K562 (cell line): Measurements from ENCODE around the gene LRRC25. TPM values are rescaled to one million over a fixed set of nuclear protein-coding genes. Genes with fewer than 3 reads are reported as not detected.
"Not testable (repeated sequence)": the region's sequence is repeated elsewhere in the genome, so short reads cannot be mapped to it uniquely, and the experiment has no call there.

ENCODE experiments used
- BRD4 ChIP-seq: fragments of 200-600 bp; sonication (generic); IDR thresholded peaks from 2 replicates; pipeline ENCODE4 v1.6.1; 2017; ENCODE audit warnings: inconsistent platforms
- CXXC5 ChIP-seq: fragments of 250-450 bp; sonication (Bioruptor Pico); IDR thresholded peaks from 2 replicates; pipeline ENCODE4 v1.8.0; 2022; ENCODE audit warnings: inconsistent platforms, mild to moderate bottlenecking, moderate library complexity
- HINFP ChIP-seq: fragments of 450-650 bp; conservative IDR thresholded peaks from 2 replicates; pipeline ENCODE4 v1.6.1; 2016; ENCODE audit warnings: missing genetic modification characterization, low read depth, mild to moderate bottlenecking, control low read depth, missing compliant biosample characterization
- HIVEP1 ChIP-seq: fragments of 250-450 bp; sonication (Bioruptor Pico); IDR thresholded peaks from 2 replicates; pipeline ENCODE4 v1.4.0; 2020; ENCODE audit warnings: mild to moderate bottlenecking
- MAZ ChIP-seq, 2 experiments: fragments of 450-650 bp in 1 of 2; sonication (generic) in 1 of 2; formaldehyde crosslinking; IDR thresholded peaks in 1 of 2; conservative IDR thresholded peaks in 1 of 2; 2 replicates each; pipeline versions ENCODE4 v1.4.0 to v1.5.0; 2020; ENCODE audit warnings: mild to moderate bottlenecking in 1 of 2, missing genetic modification reagents in 1 of 2
- MEF2D ChIP-seq: conservative IDR thresholded peaks from 2 replicates; pipeline ENCODE4 v1.6.1; 2016; ENCODE audit warnings: low read depth, missing genetic modification characterization, missing compliant biosample characterization
- NFRKB ChIP-seq: fragments of 450-650 bp; IDR thresholded peaks from 2 replicates; pipeline ENCODE4 v1.6.1; 2016; ENCODE audit warnings: low read depth
- NR2C2 ChIP-seq, 2 experiments: fragments of 200-800 bp in 1 of 2; sonication (Bioruptor generic) in 1 of 2; sonication (generic) in 1 of 2; formaldehyde crosslinking in 1 of 2; IDR thresholded peaks; 2 replicates each; pipeline versions ENCODE4 v1.6.1 to v1.8.0; 2016 to 2022; ENCODE audit warnings: mild to moderate bottlenecking in 1 of 2, missing compliant biosample characterization in 1 of 2, missing genetic modification characterization in 1 of 2, missing genetic modification reagents in 1 of 2
- POLR2G ChIP-seq: fragments of 200-400 bp; formaldehyde crosslinking; IDR thresholded peaks from 2 replicates; pipeline ENCODE4 v1.6.1; 2017; ENCODE audit warnings: low read depth, mild to moderate bottlenecking, antibody characterized with exemption, low read length, moderate library complexity
- RBFOX2 ChIP-seq: fragments of 200-400 bp; formaldehyde crosslinking; IDR thresholded peaks from 2 replicates; pipeline ENCODE4 v1.6.1; 2017; ENCODE audit warnings: low read depth, mild to moderate bottlenecking, low read length, moderate library complexity
- RFX1 ChIP-seq: fragments of 450-650 bp; IDR thresholded peaks from 2 replicates; pipeline ENCODE4 v1.6.1; 2016; ENCODE audit warnings: mild to moderate bottlenecking, moderate library complexity
- SMAD4 ChIP-seq: fragments of 250-450 bp; sonication (Bioruptor Pico); conservative IDR thresholded peaks from 2 replicates; pipeline ENCODE4 v1.8.0; 2021; ENCODE audit warnings: inconsistent platforms, mild to moderate bottlenecking, moderate library complexity
- SRF ChIP-seq, 2 experiments: fragments of 250-450, 450-650 bp in 1 of 2; sonication (Bioruptor Pico) in 1 of 2; sonication (generic) in 1 of 2; formaldehyde crosslinking; IDR thresholded peaks; 2 replicates each; pipeline versions ENCODE4 v1.5.0 to v1.5.1; 2020 to 2022; ENCODE audit warnings: mild to moderate bottlenecking in 1 of 2, missing genetic modification reagents in 1 of 2
- TCF15 ChIP-seq: fragments of 250-450 bp; sonication (Bioruptor Pico); IDR thresholded peaks from 2 replicates; pipeline ENCODE4 v1.8.0; 2022; ENCODE audit warnings: moderate library complexity, mild to moderate bottlenecking, inconsistent platforms
- USF1 ChIP-seq: sonication (generic); formaldehyde crosslinking; IDR thresholded peaks from 2 replicates; pipeline ENCODE4 v1.9.0; 2022; ENCODE audit warnings: mild to moderate bottlenecking, missing genetic modification reagents
- ZBTB17 ChIP-seq: fragments of 450-650 bp; formaldehyde crosslinking; IDR thresholded peaks from 2 replicates; pipeline ENCODE4 v1.4.0; 2020; ENCODE audit warnings: mild to moderate bottlenecking
- ZNF583 ChIP-seq: fragments of 250-450 bp; sonication (Bioruptor Pico); IDR thresholded peaks from 2 replicates; pipeline ENCODE4 v1.4.0; 2020
- ZNF592 ChIP-seq: fragments of 450-650 bp; IDR thresholded peaks from 2 replicates; pipeline ENCODE4 v1.6.1; 2017; ENCODE audit warnings: antibody characterized with exemption, mild to moderate bottlenecking
- ZNF695 ChIP-seq: fragments of 450-650 bp; formaldehyde crosslinking; IDR thresholded peaks from 2 replicates; pipeline ENCODE4 v1.4.0; 2020; ENCODE audit warnings: mild to moderate bottlenecking, moderate library complexity
- ZNF830 ChIP-seq: fragments of 250-450 bp; sonication (Bioruptor Pico); IDR thresholded peaks from 2 replicates; pipeline ENCODE4 v1.5.0; 2021; ENCODE audit warnings: mild to moderate bottlenecking
- polyA plus RNA-seq, 8 experiments: library from polyadenylated mRNA; depleted of rRNA in 4 of 8; stranded (reverse) in 5 of 8; unstranded in 3 of 8; fragments of >200 nt; fragmentation: Nextera tagmentation in 2 of 8; fragmentation: Illumina TruSeq in 1 of 8; extraction: Ambion mirVana in 2 of 8; extraction: Trizol in 1 of 8; gene quantifications; 2 replicates each; pipeline versions ENCODE4 v1.2.1 to v1.2.3, GENCODE V29; 2011 to 2014; ENCODE audit warnings: inconsistent platforms in 1 of 8, missing spikeins in 1 of 8
- total RNA-seq, 7 experiments: library from RNA; depleted of rRNA in 6 of 7; stranded (reverse); fragments of >200 nt in 6 of 7; fragmentation: Illumina TruSeq in 2 of 7; extraction: Trizol in 2 of 7; gene quantifications; 2 replicates each; pipeline versions ENCODE4 v1.2.1 to v1.2.3, GENCODE V29; 2011 to 2021; ENCODE audit warnings: low replicate concordance in 1 of 7

The LRRC25 gene
- total and polyA plus RNA-seq, 9 of the 15 experiments (the other 6 are each of a cell fraction or from before 2014, with no cell fraction given): 0.07 to 0.36 (median 0.10) TPM; not detected in 3

- TF ChIP-seq ZNF583 (CRISPR knock-in tag) (peak; percentile 84; the same call in 1 of the 2 replicates), MEF2D (tag) (peak; percentile 68), MAZ (CRISPR knock-in tag; conservative IDR thresholded peaks at IDR 0.05 in 1 of 2, IDR thresholded peaks at IDR 0.05 in 1 of 2) (peak in 1 of 2 experiments; percentile 41; a peak in 1 of 4 replicates), RBFOX2 (peak; percentile 83), USF1 (CRISPR knock-in tag) (0 out of 2 replicates have a peak, but pooled peaks have one; percentile 19), NR2C2 (CRISPR knock-in tag; IDR thresholded peaks at IDR 0.05) (0 out of 2 replicates have a peak, but pooled peaks have one; percentile 17), BRD4 (peak; percentile 11; the same call in 1 of the 2 replicates), CXXC5 (peak; percentile 56), SMAD4 (CRISPR knock-in tag) (peak; percentile 81), HIVEP1 (CRISPR knock-in tag) (0 out of 2 replicates have a peak, but pooled peaks have one; percentile 13), ZNF830 (CRISPR knock-in tag) (peak; percentile 81; the same call in 1 of the 2 replicates), POLR2G (peak; percentile 74), TCF15 (CRISPR knock-in tag) (peak; percentile 22; the same call in 1 of the 2 replicates), ZNF592 (peak; percentile 82), RFX1 (peak; percentile 84), HINFP (tag) (peak; percentile 37; the same call in 1 of the 2 replicates), NFRKB (peak; percentile 78), ZNF695 (CRISPR knock-in tag) (0 out of 2 replicates have a peak, but pooled peaks have one; percentile 57), ZBTB17 (CRISPR knock-in tag) (peak; percentile 71; the same call in 1 of the 2 replicates), SRF (CRISPR knock-in tag; IDR thresholded peaks at IDR 0.05) (0 out of 4 replicates have a peak, but pooled peaks of 1 of the 2 experiments have one; percentile 54)
- not testable (repeated sequence) for TF ChIP-seq NR2C2 (tag; IDR thresholded peaks at IDR 0.05)
Measured at GRCh38 chr19:18364277-18364825, 33.1 kb downstream of the LRRC25 start (continued).
